Mesenchymal stem cell (in vitro differentiated cells and primary cell): Measurements from ENCODE around the gene LCN1.

Source experiments
- DNase-seq: peaks from one replicate; pipeline ENCODE4 v3.0.0-alpha.2; 2013
- H2AFZ ChIP-seq: one replicate; pipeline ENCODE4 v1.6.1; 2013; ENCODE audit warnings: low read depth, mild to moderate bottlenecking, control low read depth, inconsistent platforms, low read length, moderate library complexity
- H2AK5ac ChIP-seq: 2 replicates; pipeline ENCODE4 v1.6.1; 2013; ENCODE audit warnings: low read length, moderate library complexity, mild to moderate bottlenecking, inconsistent platforms; ENCODE audit not compliant: severe bottlenecking
- H2BK120ac ChIP-seq: one replicate; pipeline ENCODE4 v1.6.1; 2013; ENCODE audit warnings: low read depth, mild to moderate bottlenecking, inconsistent platforms, low read length, moderate library complexity
- H2BK12ac ChIP-seq, 2 experiments: one replicate each; pipeline ENCODE4 v1.6.1; 2013; ENCODE audit warnings: inconsistent platforms in 2 of 2, low read length in 2 of 2, mild to moderate bottlenecking in 2 of 2, moderate library complexity in 2 of 2, control low read depth in 1 of 2
- H2BK15ac ChIP-seq: one replicate; pipeline ENCODE4 v1.6.1; 2013; ENCODE audit warnings: mild to moderate bottlenecking, low read depth, inconsistent platforms; ENCODE audit not compliant: poor library complexity, severe bottlenecking
- H2BK5ac ChIP-seq: 2 replicates; pipeline ENCODE4 v1.6.1; 2013; ENCODE audit warnings: low read depth, mild to moderate bottlenecking, low read length, control low read depth, inconsistent platforms; ENCODE audit not compliant: poor library complexity, severe bottlenecking
- H3K14ac ChIP-seq, 2 experiments: one replicate each; pipeline ENCODE4 v1.6.1; 2013; ENCODE audit warnings: inconsistent platforms in 2 of 2, low read length in 2 of 2, control low read depth in 1 of 2, mild to moderate bottlenecking in 1 of 2, moderate library complexity in 1 of 2
- H3K18ac ChIP-seq, 2 experiments: one replicate each; pipeline ENCODE4 v1.6.1; 2013; ENCODE audit warnings: inconsistent platforms in 2 of 2, low read length in 2 of 2, control low read depth in 1 of 2, low read depth in 1 of 2, mild to moderate bottlenecking in 1 of 2
- H3K23ac ChIP-seq, 2 experiments: one replicate each; pipeline ENCODE4 v1.6.1; 2013; ENCODE audit warnings: inconsistent platforms in 2 of 2, low read length in 2 of 2, mild to moderate bottlenecking in 2 of 2, moderate library complexity in 2 of 2, control low read depth in 1 of 2
- H3K27ac ChIP-seq: 2 replicates; pipeline ENCODE4 v1.5.1; 2013; ENCODE audit warnings: mild to moderate bottlenecking, moderate library complexity, low read length, control low read depth, inconsistent platforms; ENCODE audit not compliant: poor library complexity, severe bottlenecking
- H3K27me3 ChIP-seq, 2 experiments: 2 replicates each; pipeline versions ENCODE4 v1.6.1 to v1.7.0; 2013; ENCODE audit warnings: low read length in 2 of 2, mild to moderate bottlenecking in 2 of 2, moderate library complexity in 2 of 2, control low read depth in 1 of 2, inconsistent platforms in 1 of 2; ENCODE audit not compliant: control insufficient read depth in 1 of 2, insufficient read depth in 1 of 2
- H3K36me3 ChIP-seq, 2 experiments: 2 replicates each; pipeline versions ENCODE4 v1.6.1 to v1.7.0; 2013; ENCODE audit warnings: low read length in 2 of 2, control low read depth in 1 of 2, inconsistent platforms in 1 of 2, low read depth in 1 of 2, mild to moderate bottlenecking in 1 of 2; ENCODE audit not compliant: insufficient read depth in 2 of 2, control insufficient read depth in 1 of 2
- H3K4ac ChIP-seq, 2 experiments: one replicate each; pipeline ENCODE4 v1.6.1; 2013; ENCODE audit warnings: inconsistent platforms in 2 of 2, low read length in 2 of 2, mild to moderate bottlenecking in 2 of 2, moderate library complexity in 2 of 2, control low read depth in 1 of 2, low read depth in 1 of 2
- H3K4me1 ChIP-seq: 2 replicates; pipeline ENCODE4 v1.6.1; 2013; ENCODE audit warnings: low read depth, low read length, control low read depth; ENCODE audit not compliant: control insufficient read depth, insufficient read depth
- H3K4me2 ChIP-seq: 2 replicates; pipeline ENCODE4 v1.6.1; 2013; ENCODE audit warnings: low read length, mild to moderate bottlenecking, inconsistent platforms; ENCODE audit not compliant: poor library complexity, severe bottlenecking
- H3K4me3 ChIP-seq, 2 experiments: 2 replicates each; pipeline versions ENCODE4 v1.5.1 to v1.7.0; 2013; ENCODE audit warnings: low read length in 2 of 2, mild to moderate bottlenecking in 2 of 2, control low read depth in 1 of 2, low read depth in 1 of 2; ENCODE audit not compliant: insufficient read depth in 1 of 2
- H3K79me1 ChIP-seq: replicated peaks from 2 replicates; pipeline ENCODE4 v1.6.1; 2013; ENCODE audit warnings: mild to moderate bottlenecking, control low read depth, low read length, inconsistent platforms; ENCODE audit not compliant: poor library complexity, severe bottlenecking
- H3K9ac ChIP-seq: 2 replicates; pipeline ENCODE4 v1.7.0; 2013; ENCODE audit warnings: mild to moderate bottlenecking, low read length, moderate library complexity
- H3K9me3 ChIP-seq: 2 replicates; pipeline ENCODE4 v1.7.0; 2013; ENCODE audit warnings: mild to moderate bottlenecking, low read length; ENCODE audit not compliant: control insufficient read depth
- H4K8ac ChIP-seq: one replicate; pipeline ENCODE4 v1.6.1; 2013; ENCODE audit warnings: inconsistent platforms, mild to moderate bottlenecking, low read length, moderate library complexity
- H4K91ac ChIP-seq: one replicate; pipeline ENCODE4 v1.6.1; 2013; ENCODE audit warnings: mild to moderate bottlenecking, low read length, inconsistent platforms
- WGBS: methylation state at CpG from one replicate; pipeline ENCODE4 v1.1.7; 2013; ENCODE audit warnings: mixed read lengths; 5-methylcytosine and 5-hydroxymethylcytosine counted together

The LCN1 gene

GRCh38 chr9:135561391-135562234 lies 40.4 kb downstream of the LCN1 start, which contains the start of gene PAEP:
TSS of gene PAEP (plus strand) at chr9:135561756.
- Histone ChIP-seq H3K14ac (no peak within 1 kb of the TSS), H3K9ac (no peak within 1 kb of the TSS), H2BK120ac (no peak within 1 kb of the TSS), H2AFZ (no peak within 1 kb of the TSS), H3K4me3 (no peak within 1 kb of the TSS), H2BK12ac (no peak within 1 kb of the TSS), H4K8ac (no peak within 1 kb of the TSS), H4K91ac (no peak within 1 kb of the TSS), H3K4ac (no peak within 1 kb of the TSS), H3K4me2 (no peak within 1 kb of the TSS), H3K36me3 (no peaks in the 10 kb centered on the region), H2BK5ac (no peak within 1 kb of the TSS), H3K79me1 (no peaks in the 10 kb centered on the region), H3K4me1 (no peaks in the 10 kb centered on the region), H3K27ac (no peak within 1 kb of the TSS), H3K23ac (no peak within 1 kb of the TSS), H3K18ac (no peak within 1 kb of the TSS), H2AK5ac (no peak within 1 kb of the TSS), H3K9me3 (no peaks in the 10 kb centered on the region), H3K27me3 (peaks cover 0 to 3% of the 10 kb centered on the region in 2 experiments), H2BK15ac (no peak within 1 kb of the TSS)
- WGBS, result 89% methylated on average over 20 of the region's 20 CpGs
- no peak for DNase-seq

DNA sequence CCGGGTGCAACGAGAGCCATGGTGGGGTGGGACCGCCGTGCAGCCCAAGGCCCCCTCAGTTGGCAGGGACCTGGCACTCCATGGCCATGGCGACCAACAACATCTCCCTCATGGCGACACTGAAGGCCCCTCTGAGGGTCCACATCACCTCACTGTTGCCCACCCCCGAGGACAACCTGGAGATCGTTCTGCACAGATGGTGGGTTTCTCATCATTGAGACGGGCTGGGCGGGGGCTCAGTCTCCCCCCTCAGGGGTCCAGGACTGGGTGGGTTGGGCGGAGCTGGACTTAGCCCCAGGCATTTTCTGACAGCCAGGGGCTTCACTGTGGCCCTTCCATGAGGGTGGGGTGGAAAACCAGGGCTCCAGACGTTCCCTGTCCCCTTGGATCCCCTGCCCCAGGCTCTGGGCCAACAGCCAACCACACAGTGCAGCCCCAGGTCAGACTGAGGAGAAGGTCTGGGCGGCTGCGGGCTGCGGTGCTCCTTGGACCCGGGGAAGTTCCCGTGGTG lies 41.0 kb downstream of the LCN1 start:
- Histone ChIP-seq H2BK15ac (no peak overlapping the region), H2AK5ac (no peak overlapping the region), H3K9ac (no peak overlapping the region)

GRCh38 chr9:135563039-135563476 lies 41.8 kb downstream of the LCN1 start:
- Histone ChIP-seq H2AFZ (no peak overlapping the region), H2BK5ac (no peak overlapping the region), H3K4me1 (no peaks in the 10 kb centered on the region), H2AK5ac (no peak overlapping the region), H2BK120ac (no peak overlapping the region), H3K27ac (no peak overlapping the region), H3K18ac (no peak overlapping the region), H2BK12ac (no peak overlapping the region), H3K36me3 (no peaks in the 10 kb centered on the region), H2BK15ac (no peak overlapping the region), H3K9me3 (no peaks in the 10 kb centered on the region), H3K4ac (no peak overlapping the region), H3K4me2 (no peak overlapping the region), H4K91ac (peak overlapping the region; percentile 47), H3K14ac (no peak overlapping the region), H3K27me3 (peaks cover 0 to 3% of the 10 kb centered on the region in 2 experiments), H4K8ac (no peak overlapping the region), H3K79me1 (no peaks in the 10 kb centered on the region), H3K9ac (no peak overlapping the region), H3K23ac (no peak overlapping the region), H3K4me3 (no peak overlapping the region)
- WGBS, result 79% methylated on average over 1 of the region's 1 CpG
- DNase-seq, result no peak

More for the DNA sequence above, 41.0 kb downstream of the LCN1 start:
- no peak overlapping the region for H2AFZ ChIP-seq
- H3K4ac ChIP-seq, result no peak overlapping the region
- no peaks in the 10 kb centered on the region for H3K9me3 ChIP-seq
- H3K27me3 ChIP-seq, result peaks cover 0 to 3% of the 10 kb centered on the region in 2 experiments
- no peak overlapping the region for H2BK120ac ChIP-seq
- WGBS, result 92% methylated on average over 16 of the region's 17 CpGs
- no peak overlapping the region for H4K8ac ChIP-seq
- no peaks in the 10 kb centered on the region for H3K4me1 ChIP-seq
- no peak overlapping the region for H3K14ac ChIP-seq
- H2BK12ac ChIP-seq, result no peak overlapping the region
- no peaks in the 10 kb centered on the region for H3K79me1 ChIP-seq
- H3K4me3 ChIP-seq, result no peak overlapping the region
- no peak overlapping the region for H3K4me2 ChIP-seq
- no peak overlapping the region for H4K91ac ChIP-seq
- H2BK5ac ChIP-seq, result no peak overlapping the region
- no peak overlapping the region for H3K23ac ChIP-seq
- no peak for DNase-seq
- no peak overlapping the region for H3K27ac ChIP-seq
- H3K36me3 ChIP-seq, result no peaks in the 10 kb centered on the region
- no peak overlapping the region for H3K18ac ChIP-seq

GRCh38 chr9:135563858-135564257 lies 42.6 kb downstream of the LCN1 start:
- Histone ChIP-seq H2BK120ac (no peak overlapping the region), H3K79me1 (no peaks in the 10 kb centered on the region), H2AFZ (no peak overlapping the region), H2AK5ac (no peak overlapping the region), H3K36me3 (no peaks in the 10 kb centered on the region), H3K27me3 (peaks cover 0 to 3% of the 10 kb centered on the region in 2 experiments), H3K9me3 (peaks cover 1% of the 10 kb centered on the region), H2BK5ac (no peak overlapping the region), H3K23ac (no peak overlapping the region), H3K4me1 (no peaks in the 10 kb centered on the region), H3K4ac (no peak overlapping the region), H2BK15ac (no peak overlapping the region), H4K8ac (no peak overlapping the region), H3K4me2 (no peak overlapping the region), H3K4me3 (no peak overlapping the region), H3K9ac (no peak overlapping the region), H3K18ac (no peak overlapping the region), H4K91ac (no peak overlapping the region), H2BK12ac (no peak overlapping the region), H3K27ac (no peak overlapping the region), H3K14ac (no peak overlapping the region)
- DNase-seq, result no peak
- 92% methylated on average over 12 of the region's 12 CpGs for WGBS
